Measurements from ENCODE around the gene CUL4A. TPM values are rescaled to one million over a fixed set of nuclear protein-coding genes. Genes with fewer than 3 reads are reported as not detected.
A peak's percentile ranks its signal among the peaks of the same experiment; 100 is the strongest.

The CUL4A gene
- total and polyA plus RNA-seq, 3 experiments from 2014 or later = 67.4 to 87.3 (median 82.5) TPM

DNA sequence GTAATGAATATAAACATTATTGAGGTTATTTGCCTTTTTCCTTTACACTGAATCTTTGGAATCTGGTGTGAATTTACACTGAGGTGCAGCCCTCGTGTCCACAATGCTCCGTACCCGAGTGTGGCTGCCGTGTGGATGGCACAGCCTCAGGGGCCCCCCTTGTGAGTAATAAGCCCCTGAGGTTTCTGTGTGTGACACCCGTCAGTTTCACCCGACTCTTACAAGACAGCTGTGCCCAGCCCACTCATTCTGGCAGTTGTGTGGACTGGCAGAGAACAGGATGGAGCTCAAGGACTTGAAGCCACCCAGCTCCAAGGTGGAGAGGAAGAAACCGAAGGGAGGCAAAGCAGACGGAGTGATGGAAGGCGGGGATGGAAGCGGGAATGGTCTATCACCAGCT, 43.1 kb upstream of the CUL4A start:
- H3K27me3 Mint-ChIP-seq = no peaks in the 10 kb centered on the region
- no peak for DNase-seq
- peaks cover 0 to 7% (median 0%) of the 10 kb centered on the region in 5 donors for H3K9me3 Mint-ChIP-seq
- ChIA-PET POLR2A (no interaction called here), CTCF (no interaction called here)
- peak overlapping the region in 6 of 8 donors; percentile 42 to 84 (median 68) for H3K27ac Mint-ChIP-seq
- no peak overlapping the region for H3K4me3 Mint-ChIP-seq
- peaks cover 25 to 49% (median 43%) of the 10 kb centered on the region in 3 donors for H3K4me1 Mint-ChIP-seq
- peaks cover 4% of the 10 kb centered on the region for H3K4me1 ChIP-seq (ENCODE audit: insufficient read depth, low read length)
- no peaks in the 10 kb centered on the region for H3K36me3 ChIP-seq (ENCODE audit: insufficient read depth, low read length)
- no peaks in the 10 kb centered on the region for H3K27me3 ChIP-seq (ENCODE audit: insufficient read depth, low read length, poor library complexity, severe bottlenecking)
- H3K36me3 Mint-ChIP-seq = peaks cover 11 to 23% (median 16%) of the 10 kb centered on the region in 3 donors
- H3K4me3 ChIP-seq (ENCODE audit: low read length) = no peak overlapping the region
- no peak overlapping the region for H3K27ac ChIP-seq (ENCODE audit: low read depth, low read length)
- no peaks in the 10 kb centered on the region for H3K9me3 ChIP-seq (ENCODE audit: low read length)

- Histone ChIP-seq H3K27ac (ENCODE audit: low read depth, low read length) (no peak overlapping the region), H3K4me3 (ENCODE audit: low read length) (no peak overlapping the region), H3K36me3 (ENCODE audit: insufficient read depth, low read length) (no peaks in the 10 kb centered on the region), H3K9me3 (ENCODE audit: low read length) (no peaks in the 10 kb centered on the region), H3K4me1 (ENCODE audit: insufficient read depth, low read length) (no peaks in the 10 kb centered on the region), H3K27me3 (ENCODE audit: insufficient read depth, low read length, poor library complexity, severe bottlenecking) (no peaks in the 10 kb centered on the region)
- peaks cover 25 to 51% (median 40%) of the 10 kb centered on the region in 3 donors for H3K4me1 Mint-ChIP-seq
- H3K27ac Mint-ChIP-seq = peak overlapping the region in 3 of 8 donors; percentile 48 to 84 (median 63)
- H3K4me3 Mint-ChIP-seq = no peak overlapping the region
- no peak for DNase-seq
- POLR2A ChIA-PET = no interaction called here
- CTCF ChIA-PET = no interaction called here
- no peaks in the 10 kb centered on the region for H3K27me3 Mint-ChIP-seq
- peaks cover 0 to 7% (median 0%) of the 10 kb centered on the region in 5 donors for H3K9me3 Mint-ChIP-seq
- peaks cover 11 to 27% (median 16%) of the 10 kb centered on the region in 3 donors for H3K36me3 Mint-ChIP-seq
These were observed 42.7 kb upstream of the CUL4A start for GRCh38 chr13:113166681-113167080.

DNA sequence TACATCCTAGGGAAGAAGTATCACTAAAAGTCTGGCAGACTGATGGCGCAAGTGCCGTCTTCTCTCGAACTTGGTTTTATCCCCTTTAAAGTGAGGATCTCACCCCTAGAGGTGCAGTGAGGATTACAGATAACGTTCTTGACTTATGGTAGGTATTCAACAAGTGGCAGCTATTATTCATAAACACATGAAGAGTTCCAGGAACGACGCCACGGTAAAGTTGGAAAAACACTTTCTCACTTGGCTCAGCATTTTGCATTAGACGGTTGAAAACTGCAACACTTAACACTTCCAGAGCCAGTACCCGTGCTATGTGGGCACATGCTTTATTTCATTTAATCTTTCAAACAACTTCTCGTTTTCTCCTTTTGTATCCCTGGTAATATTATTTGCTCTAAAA, 42.3 kb upstream of the CUL4A start:
- no peak overlapping the region for H3K27ac ChIP-seq (ENCODE audit: low read depth, low read length)
- no peaks in the 10 kb centered on the region for H3K4me1 ChIP-seq (ENCODE audit: insufficient read depth, low read length)
- Mint-ChIP-seq H3K27ac (no peak overlapping the region), H3K9me3 (peaks cover 0 to 7% (median 0%) of the 10 kb centered on the region in 5 donors), H3K36me3 (peaks cover 11 to 31% (median 16%) of the 10 kb centered on the region in 3 donors), H3K4me1 (peaks cover 25 to 51% (median 40%) of the 10 kb centered on the region in 3 donors), H3K4me3 (no peak overlapping the region), H3K27me3 (no peaks in the 10 kb centered on the region)
- POLR2A ChIA-PET = no interaction called here
- no peak overlapping the region for H3K4me3 ChIP-seq (ENCODE audit: low read length)
- no peaks in the 10 kb centered on the region for H3K9me3 ChIP-seq (ENCODE audit: low read length)
- DNase-seq = no peak
- no peaks in the 10 kb centered on the region for H3K36me3 ChIP-seq (ENCODE audit: insufficient read depth, low read length)
- CTCF ChIA-PET = no interaction called here
- H3K27me3 ChIP-seq (ENCODE audit: insufficient read depth, low read length, poor library complexity, severe bottlenecking) = no peaks in the 10 kb centered on the region

DNA sequence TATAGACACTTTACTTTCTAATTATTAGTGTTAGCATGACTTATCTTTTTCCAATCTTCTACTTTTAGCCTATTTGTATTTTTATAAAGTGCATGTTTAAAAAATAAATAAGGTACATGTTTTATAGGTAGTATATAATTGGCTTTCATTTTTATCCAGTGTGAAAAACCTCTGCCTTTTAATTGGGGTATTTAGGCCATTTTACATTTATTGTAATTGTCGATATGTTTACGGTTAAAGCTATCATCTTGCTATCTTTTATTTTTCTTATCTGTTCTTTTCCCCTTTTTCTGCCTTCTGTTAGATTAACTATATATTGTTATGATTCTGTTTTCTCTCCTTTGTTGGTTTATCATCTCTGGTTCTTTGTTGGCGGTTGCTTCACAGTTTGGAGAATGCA, 41.8 kb upstream of the CUL4A start:
- peak overlapping the region in 1 of 8 donors; percentile 52 for H3K27ac Mint-ChIP-seq
- no peak for DNase-seq
- Histone ChIP-seq H3K27ac (ENCODE audit: low read depth, low read length) (no peak overlapping the region), H3K9me3 (ENCODE audit: low read length) (no peaks in the 10 kb centered on the region), H3K36me3 (ENCODE audit: insufficient read depth, low read length) (no peaks in the 10 kb centered on the region), H3K27me3 (ENCODE audit: insufficient read depth, low read length, poor library complexity, severe bottlenecking) (no peaks in the 10 kb centered on the region), H3K4me1 (ENCODE audit: insufficient read depth, low read length) (no peaks in the 10 kb centered on the region), H3K4me3 (ENCODE audit: low read length) (no peak overlapping the region)
- peaks cover 25 to 51% (median 40%) of the 10 kb centered on the region in 3 donors for H3K4me1 Mint-ChIP-seq
- H3K4me3 Mint-ChIP-seq = no peak overlapping the region
- ChIA-PET POLR2A (no interaction called here), CTCF (no interaction called here)
- no peaks in the 10 kb centered on the region for H3K27me3 Mint-ChIP-seq
- peaks cover 0 to 7% (median 0%) of the 10 kb centered on the region in 5 donors for H3K9me3 Mint-ChIP-seq
- H3K36me3 Mint-ChIP-seq = peaks cover 11 to 35% (median 16%) of the 10 kb centered on the region in 3 donors

- ChIA-PET CTCF (no interaction called here), POLR2A (no interaction called here)
These were observed 41.2 kb upstream of the CUL4A start for GRCh38 chr13:113168211-113168610.

GRCh38 chr13:113169277-113170272, 39.8 kb upstream of the CUL4A start:
- Histone ChIP-seq H3K9me3 (ENCODE audit: low read length) (no peaks in the 10 kb centered on the region), H3K36me3 (ENCODE audit: insufficient read depth, low read length) (no peaks in the 10 kb centered on the region), H3K4me1 (ENCODE audit: insufficient read depth, low read length) (no peaks in the 10 kb centered on the region), H3K27me3 (ENCODE audit: insufficient read depth, low read length, poor library complexity, severe bottlenecking) (no peaks in the 10 kb centered on the region), H3K4me3 (ENCODE audit: low read length) (no peak overlapping the region), H3K27ac (ENCODE audit: low read depth, low read length) (no peak overlapping the region)
- CTCF ChIA-PET = interaction anchor here (1.3 kb wide), 1 partner anchor 11 kb away, joined by 3 read pairs; the partner anchor contains the start of gene PROZ
- Mint-ChIP-seq H3K9me3 (peaks cover 0 to 7% (median 0%) of the 10 kb centered on the region in 5 donors), H3K4me1 (peaks cover 20 to 51% (median 33%) of the 10 kb centered on the region in 3 donors), H3K27ac (peak overlapping the region in 3 of 8 donors; percentile 47 to 65 (median 47)), H3K27me3 (no peaks in the 10 kb centered on the region), H3K4me3 (no peak overlapping the region), H3K36me3 (peaks cover 11 to 43% (median 22%) of the 10 kb centered on the region in 3 donors)
- no peak for DNase-seq
- POLR2A ChIA-PET = no interaction called here

More at GRCh38 chr13:113168211-113168610, 41.2 kb upstream of the CUL4A start:
- peaks cover 22 to 55% (median 37%) of the 10 kb centered on the region in 3 donors for H3K4me1 Mint-ChIP-seq
- H3K4me3 Mint-ChIP-seq = no peak overlapping the region
- no peak for DNase-seq
- no peak overlapping the region for H3K27ac ChIP-seq (ENCODE audit: low read depth, low read length)
- H3K27ac Mint-ChIP-seq = peak overlapping the region in 3 of 8 donors; percentile 29 to 67 (median 52)
- no peak overlapping the region for H3K4me3 ChIP-seq (ENCODE audit: low read length)
- H3K36me3 Mint-ChIP-seq = peaks cover 11 to 39% (median 20%) of the 10 kb centered on the region in 3 donors
- no peaks in the 10 kb centered on the region for H3K4me1 ChIP-seq (ENCODE audit: insufficient read depth, low read length)
- no peaks in the 10 kb centered on the region for H3K36me3 ChIP-seq (ENCODE audit: insufficient read depth, low read length)
- no peaks in the 10 kb centered on the region for H3K9me3 ChIP-seq (ENCODE audit: low read length)
- H3K9me3 Mint-ChIP-seq = peaks cover 0 to 7% (median 0%) of the 10 kb centered on the region in 5 donors
- H3K27me3 Mint-ChIP-seq = no peaks in the 10 kb centered on the region
- H3K27me3 ChIP-seq (ENCODE audit: insufficient read depth, low read length, poor library complexity, severe bottlenecking) = no peaks in the 10 kb centered on the region

GRCh38 chr13:113170511-113170910, 38.9 kb upstream of the CUL4A start:
- H3K4me1 ChIP-seq (ENCODE audit: insufficient read depth, low read length) = peaks cover under 1% of the 10 kb centered on the region
- Mint-ChIP-seq H3K4me1 (peaks cover 26 to 49% (median 33%) of the 10 kb centered on the region in 3 donors), H3K27me3 (no peaks in the 10 kb centered on the region), H3K27ac (peak overlapping the region in 6 of 8 donors; percentile 16 to 74 (median 46)), H3K4me3 (peak overlapping the region in 1 of 7 donors; percentile 50), H3K9me3 (peaks cover 0 to 7% (median 0%) of the 10 kb centered on the region in 5 donors), H3K36me3 (peaks cover 11 to 49% (median 26%) of the 10 kb centered on the region in 3 donors)
- H3K9me3 ChIP-seq (ENCODE audit: low read length) = no peaks in the 10 kb centered on the region
- H3K27ac ChIP-seq (ENCODE audit: low read depth, low read length) = no peak overlapping the region
- no peak for DNase-seq
- H3K27me3 ChIP-seq (ENCODE audit: insufficient read depth, low read length, poor library complexity, severe bottlenecking) = no peaks in the 10 kb centered on the region
- H3K4me3 ChIP-seq (ENCODE audit: low read length) = no peak overlapping the region
- POLR2A ChIA-PET = no interaction called here
- CTCF ChIA-PET = interaction anchor here (1.3 kb wide), 1 partner anchor 12 kb away, joined by 3 read pairs; the partner anchor contains the start of gene PROZ
- no peaks in the 10 kb centered on the region for H3K36me3 ChIP-seq (ENCODE audit: insufficient read depth, low read length)

Measured in CD8-positive, alpha-beta memory T cell (primary cell).